ENCODE data around the gene MGAT3. TPM values are rescaled to one million over a fixed set of nuclear protein-coding genes. Genes with fewer than 3 reads are reported as not detected.
A peak's percentile ranks its signal among the peaks of the same experiment; 100 is the strongest.

The MGAT3 gene
- total and polyA plus RNA-seq, 9 of the 15 experiments (the other 6 are each of a cell fraction or from before 2014, with no cell fraction given) = 0.10 to 11.5 (median 4.6) TPM

DNA sequence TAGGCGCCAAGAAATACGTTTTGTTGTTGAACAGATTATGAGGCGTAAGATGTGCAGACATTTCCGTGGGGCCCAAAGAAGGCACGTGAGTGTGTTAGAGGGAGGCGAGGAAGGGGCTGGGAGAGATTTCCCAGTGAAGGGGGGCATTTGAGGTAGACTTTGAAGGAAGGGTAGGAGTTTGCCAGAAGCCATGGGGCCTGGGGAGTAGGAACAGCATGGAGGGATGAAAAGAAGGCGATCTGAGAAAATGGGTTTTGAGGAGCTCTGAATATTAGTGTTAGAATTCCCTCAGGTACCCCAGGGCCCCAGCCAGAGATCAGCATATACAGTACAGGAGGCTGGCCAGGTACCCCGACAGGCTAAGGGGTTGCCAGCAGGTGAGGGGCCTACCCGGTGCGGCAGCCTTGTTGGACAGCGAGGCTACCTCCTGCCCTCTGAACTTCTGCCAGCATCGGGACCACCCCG is 44.9 kb downstream of the MGAT3 start:
- Histone ChIP-seq H3K27ac (ENCODE audit: extremely low read depth, low read depth, low read length) (peak overlapping the region; percentile 49), H3K4me3 (peak overlapping the region; percentile 96), H3K27me3 (ENCODE audit: control insufficient read depth in 2 of 2, insufficient read depth in 2 of 2, low read length in 2 of 2) (no peaks in the 10 kb centered on the region), H3K9ac (ENCODE audit: insufficient read depth in 1 of 2, low read depth in 2 of 2, low read length in 2 of 2) (peak overlapping the region; percentile 66 to 88), H3K4me2 (ENCODE audit: insufficient read depth, low read length) (peak overlapping the region; percentile 95), H3K9me3 (replicated peaks; ENCODE audit: control insufficient read depth, insufficient read depth, low read depth, low read length) (no peaks in the 10 kb centered on the region), H2AFZ (ENCODE audit: low read depth, low read length) (peak overlapping the region; percentile 69), H3K79me2 (ENCODE audit: control insufficient read depth, insufficient read depth, low read length) (peaks cover 46% of the 10 kb centered on the region), H3K36me3 (ENCODE audit: control insufficient read depth, insufficient read depth, low read length) (peaks cover 42% of the 10 kb centered on the region), H4K20me1 (replicated peaks; ENCODE audit: control insufficient read depth, insufficient read depth, low read length) (no peaks in the 10 kb centered on the region), H3K4me1 (replicated peaks in 1 of 2; ENCODE audit: control insufficient read depth in 2 of 2, insufficient read depth in 2 of 2, low read length in 2 of 2) (peaks cover 22 to 29% of the 10 kb centered on the region in 2 experiments), H3K9me1 (ENCODE audit: control insufficient read depth, insufficient read depth, low read length) (no peaks in the 10 kb centered on the region)
- ATAC-seq (peak; percentile 55), DNase-seq (ENCODE audit: extremely low read depth in 1 of 4, low spot score in 3 of 4) (no peak), FAIRE-seq (no peak)
- ChIA-PET CTCF (ENCODE audit: low intra/inter-chr PET ratio) (no interaction called here), POLR2A (interaction anchor here (0.8 to 8.6 kb wide), 9 partner anchors 11 to 187 kb away, joined by 3 to 106 read pairs (median 6); partner anchors contain the start of genes ATF4 and RPL3)
- TF ChIP-seq NFIC (IDR thresholded peaks at IDR 0.05) (0 out of 2 replicates have a peak, but pooled peaks have one; percentile 3), ZNF143 (CRISPR knock-in tag; IDR thresholded peaks at IDR 0.05) (0 out of 2 replicates have a peak, but pooled peaks have one; percentile 28), BHLHE40 (IDR thresholded peaks at IDR 0.05; ENCODE audit: low read length) (0 out of 2 replicates have a peak, but pooled peaks have one; percentile 10), MTA3 (IDR thresholded peaks at IDR 0.05; ENCODE audit: borderline replicate concordance) (0 out of 2 replicates have a peak, but pooled peaks have one; percentile 16), CHD4 (IDR thresholded peaks at IDR 0.05; ENCODE audit: insufficient read depth, insufficient replicate concordance, low read depth, low read length, poor library complexity, severe bottlenecking) (no peak)
- intact Hi-C loops (cut with micrococcal nuclease) = no loop called here
- BruUV-seq (replicated peaks) = TSS peak; percentile 84
- in situ Hi-C loops (cut with MboI) = loop anchor here (10.0 kb wide), 1 partner anchor 327 kb away; no protein-coding TSS in a partner anchor
- WGBS (ENCODE audit: insufficient coverage, low coverage, missing lambda C conversion rate) = 15% methylated on average over 10 of the region's 13 CpGs
